GM06990 (cell line): Measurements from ENCODE around the gene DCBLD1.

Experiments
- DNase-seq: peaks from one replicate; pipeline ENCODE4 v3.0.0-alpha.2; 2011; ENCODE audit not compliant: insufficient read length; ENCODE audit errors: extremely low read depth
- H3K27me3 ChIP-seq: replicated peaks from 2 replicates; pipeline ENCODE4 v1.6.0; 2011; ENCODE audit warnings: low read length; ENCODE audit not compliant: control insufficient read depth, insufficient read depth
- H3K36me3 ChIP-seq: 2 replicates; pipeline ENCODE4 v1.5.1; 2011; ENCODE audit warnings: low read length; ENCODE audit not compliant: control insufficient read depth, insufficient read depth
- H3K4me3 ChIP-seq: replicated peaks from 2 replicates; pipeline ENCODE4 v1.5.1; 2011; ENCODE audit warnings: low read depth, mild to moderate bottlenecking, control low read depth, low read length
- TF ChIP-seq, protein P1 (sequence below): IDR thresholded peaks from 2 replicates; pipeline ENCODE4 v1.5.1; 2011; ENCODE audit warnings: low read length, control low read depth, mild to moderate bottlenecking, inconsistent platforms; ENCODE audit not compliant: insufficient read depth, poor library complexity, severe bottlenecking

Gene DCBLD1

DNA sequence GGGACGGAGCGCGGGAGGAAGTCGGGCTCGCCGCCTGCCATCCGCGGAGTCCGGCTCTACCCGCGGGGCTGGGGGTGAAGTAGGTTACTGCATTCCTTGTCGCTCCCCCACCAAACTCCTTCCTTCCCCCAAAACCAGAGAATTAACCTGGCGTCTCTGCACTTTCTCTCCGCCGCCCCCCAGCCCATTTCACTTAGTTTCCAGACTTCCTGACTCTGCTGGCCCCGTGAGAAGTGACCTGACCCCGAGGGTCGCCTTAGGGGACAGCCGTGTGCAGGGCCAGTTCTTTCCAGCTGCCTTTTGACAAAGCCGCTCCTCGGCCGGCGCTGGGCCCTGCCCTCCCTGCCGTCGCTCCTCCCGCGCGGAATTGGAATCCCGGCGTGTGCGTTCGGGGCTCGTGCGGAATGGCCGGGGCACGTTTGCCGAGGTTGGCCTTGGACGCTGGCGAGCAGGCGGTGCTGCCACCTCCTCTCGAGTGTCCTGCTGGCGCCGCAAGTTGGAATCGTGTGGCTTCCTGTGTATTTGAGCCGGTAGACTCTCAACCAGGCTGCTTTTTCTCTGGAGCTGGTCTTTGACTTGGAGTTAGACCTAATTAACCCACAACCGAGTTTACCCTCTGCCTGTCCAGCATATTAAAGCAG, 650 bp downstream of the DCBLD1 start:
- peak overlapping the region; percentile 89 for H3K4me3 ChIP-seq
- H3K36me3 ChIP-seq = peaks cover 2% of the 10 kb centered on the region
- no peaks in the 10 kb centered on the region for H3K27me3 ChIP-seq
- TF ChIP-seq, protein P1, sequence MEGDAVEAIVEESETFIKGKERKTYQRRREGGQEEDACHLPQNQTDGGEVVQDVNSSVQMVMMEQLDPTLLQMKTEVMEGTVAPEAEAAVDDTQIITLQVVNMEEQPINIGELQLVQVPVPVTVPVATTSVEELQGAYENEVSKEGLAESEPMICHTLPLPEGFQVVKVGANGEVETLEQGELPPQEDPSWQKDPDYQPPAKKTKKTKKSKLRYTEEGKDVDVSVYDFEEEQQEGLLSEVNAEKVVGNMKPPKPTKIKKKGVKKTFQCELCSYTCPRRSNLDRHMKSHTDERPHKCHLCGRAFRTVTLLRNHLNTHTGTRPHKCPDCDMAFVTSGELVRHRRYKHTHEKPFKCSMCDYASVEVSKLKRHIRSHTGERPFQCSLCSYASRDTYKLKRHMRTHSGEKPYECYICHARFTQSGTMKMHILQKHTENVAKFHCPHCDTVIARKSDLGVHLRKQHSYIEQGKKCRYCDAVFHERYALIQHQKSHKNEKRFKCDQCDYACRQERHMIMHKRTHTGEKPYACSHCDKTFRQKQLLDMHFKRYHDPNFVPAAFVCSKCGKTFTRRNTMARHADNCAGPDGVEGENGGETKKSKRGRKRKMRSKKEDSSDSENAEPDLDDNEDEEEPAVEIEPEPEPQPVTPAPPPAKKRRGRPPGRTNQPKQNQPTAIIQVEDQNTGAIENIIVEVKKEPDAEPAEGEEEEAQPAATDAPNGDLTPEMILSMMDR = no peak
- DNase-seq = peak; percentile 65

GRCh38 chr6:117483645-117484016, 1.2 kb downstream of the DCBLD1 start:
- TF ChIP-seq, protein P1 = no peak
- Histone ChIP-seq H3K36me3 (peaks cover 2% of the 10 kb centered on the region), H3K27me3 (no peaks in the 10 kb centered on the region), H3K4me3 (peak overlapping the region; percentile 89)
- no peak for DNase-seq

GRCh38 chr6:117484052-117484646, 1.7 kb downstream of the DCBLD1 start:
- peak overlapping the region; percentile 89 for H3K4me3 ChIP-seq
- peaks cover 2% of the 10 kb centered on the region for H3K36me3 ChIP-seq
- TF ChIP-seq, protein P1 = no peak
- H3K27me3 ChIP-seq = no peaks in the 10 kb centered on the region
- no peak for DNase-seq

DNA sequence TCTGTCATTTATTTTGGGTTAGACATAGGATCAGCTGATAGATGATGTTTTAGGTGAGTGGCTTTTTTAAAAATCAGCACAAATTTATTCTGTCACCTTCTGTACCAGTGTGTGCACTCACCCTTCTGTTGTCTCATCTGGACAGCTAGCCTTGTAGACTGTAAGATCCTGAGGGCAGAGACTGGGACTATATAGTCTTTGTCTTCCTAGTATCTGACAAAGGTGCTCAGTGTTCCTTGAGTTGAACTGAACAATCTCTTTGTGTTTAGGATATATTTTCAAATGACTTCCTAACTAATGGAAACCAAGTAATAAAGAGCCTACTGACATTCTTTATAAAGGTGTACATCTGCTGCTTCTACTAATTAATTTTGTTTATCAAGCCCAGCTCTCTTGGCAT, 3.0 kb downstream of the DCBLD1 start:
- DNase-seq = no peak
- no peaks in the 10 kb centered on the region for H3K27me3 ChIP-seq
- H3K4me3 ChIP-seq = no peak overlapping the region

DNA sequence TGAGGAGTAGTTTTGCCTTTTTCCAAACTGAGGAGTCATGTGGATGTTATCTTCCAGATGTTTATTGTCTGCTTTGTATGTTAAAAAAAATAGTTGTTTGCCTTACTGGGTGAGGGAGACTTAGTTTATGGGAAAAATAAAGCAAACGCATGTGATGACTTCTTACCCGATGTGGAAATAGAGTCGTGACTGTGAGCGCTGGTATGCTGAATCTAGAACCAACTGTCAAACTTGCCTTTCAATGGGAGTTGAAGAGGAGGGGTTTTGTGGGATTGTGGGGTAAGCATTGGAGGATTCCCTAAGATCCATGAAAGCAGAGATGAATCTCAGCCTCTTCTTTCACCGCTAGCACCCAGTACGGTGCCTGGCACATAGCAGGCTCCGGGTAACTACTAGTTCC, 5.3 kb downstream of the DCBLD1 start:
- no peak for DNase-seq
- TF ChIP-seq, protein P1 = no peak
- Histone ChIP-seq H3K27me3 (no peaks in the 10 kb centered on the region), H3K36me3 (peaks cover 2% of the 10 kb centered on the region), H3K4me3 (no peak overlapping the region)

More for the DNA sequence above, 3.0 kb downstream of the DCBLD1 start:
- TF ChIP-seq, protein P1 = no peak
- peaks cover 2% of the 10 kb centered on the region for H3K36me3 ChIP-seq
